IPS DF 6.9 (cell line): ENCODE data around the gene MSANTD1.

ENCODE experiments used
- DNase-seq: peaks from one replicate; pipeline ENCODE4 v3.0.0-alpha.2; 2013; ENCODE audit warnings: low read depth, low spot score
- H3K27ac ChIP-seq: one replicate; pipeline ENCODE4 v1.5.1; 2013; ENCODE audit warnings: low read length, control low read depth
- H3K27me3 ChIP-seq: 2 replicates; pipeline ENCODE4 v1.6.1; 2013; ENCODE audit warnings: mild to moderate bottlenecking, low read length; ENCODE audit not compliant: control insufficient read depth, insufficient read depth
- H3K36me3 ChIP-seq: 2 replicates; pipeline ENCODE4 v1.6.1; 2013; ENCODE audit warnings: low read length; ENCODE audit not compliant: control insufficient read depth, insufficient read depth
- H3K4me1 ChIP-seq: 2 replicates; pipeline ENCODE4 v1.6.1; 2013; ENCODE audit warnings: low read length; ENCODE audit not compliant: control insufficient read depth, insufficient read depth
- H3K4me3 ChIP-seq: 2 replicates; pipeline ENCODE4 v1.5.1; 2013; ENCODE audit warnings: mild to moderate bottlenecking, low read length
- H3K9me3 ChIP-seq: 2 replicates; pipeline ENCODE4 v1.6.1; 2013; ENCODE audit warnings: low read length, inconsistent platforms; ENCODE audit not compliant: control insufficient read depth, insufficient read depth
- WGBS: extraction: QIAGEN DNeasy Blood & Tissue Kit; methylation state at CpG from one replicate; pipeline ENCODE4 v1.1.7; 2013; ENCODE audit warnings: mixed read lengths, missing lambda C conversion rate; ENCODE audit not compliant: insufficient read length, insufficient coverage; 5-methylcytosine and 5-hydroxymethylcytosine counted together

Gene MSANTD1

DNA sequence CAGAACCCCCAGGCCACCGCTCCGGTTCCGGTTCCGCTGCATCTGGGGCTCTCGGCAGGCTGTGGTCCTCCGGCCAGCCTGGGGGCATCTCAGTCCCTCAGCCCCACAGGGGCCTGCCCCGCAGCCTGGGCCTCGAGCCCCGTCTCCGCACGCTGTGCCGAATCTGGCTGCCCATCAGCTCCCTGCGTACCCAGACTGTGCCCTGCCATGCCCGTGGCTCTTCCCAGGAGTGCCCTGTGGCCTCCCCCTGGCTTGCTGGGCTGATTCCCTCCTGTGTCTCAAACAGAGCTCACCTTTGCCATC lies 830 bp upstream of the MSANTD1 start:
- no peak for DNase-seq
- H3K9me3 ChIP-seq = no peaks in the 10 kb centered on the region
- no peak overlapping the region for H3K27ac ChIP-seq
- WGBS = no CpG with 5 or more reads among the region's 14 CpGs
- H3K4me1 ChIP-seq = peaks cover 4% of the 10 kb centered on the region
- no peak overlapping the region for H3K4me3 ChIP-seq
- no peaks in the 10 kb centered on the region; the same call in 1 of the 2 replicates for H3K36me3 ChIP-seq
- no peaks in the 10 kb centered on the region for H3K27me3 ChIP-seq

DNA sequence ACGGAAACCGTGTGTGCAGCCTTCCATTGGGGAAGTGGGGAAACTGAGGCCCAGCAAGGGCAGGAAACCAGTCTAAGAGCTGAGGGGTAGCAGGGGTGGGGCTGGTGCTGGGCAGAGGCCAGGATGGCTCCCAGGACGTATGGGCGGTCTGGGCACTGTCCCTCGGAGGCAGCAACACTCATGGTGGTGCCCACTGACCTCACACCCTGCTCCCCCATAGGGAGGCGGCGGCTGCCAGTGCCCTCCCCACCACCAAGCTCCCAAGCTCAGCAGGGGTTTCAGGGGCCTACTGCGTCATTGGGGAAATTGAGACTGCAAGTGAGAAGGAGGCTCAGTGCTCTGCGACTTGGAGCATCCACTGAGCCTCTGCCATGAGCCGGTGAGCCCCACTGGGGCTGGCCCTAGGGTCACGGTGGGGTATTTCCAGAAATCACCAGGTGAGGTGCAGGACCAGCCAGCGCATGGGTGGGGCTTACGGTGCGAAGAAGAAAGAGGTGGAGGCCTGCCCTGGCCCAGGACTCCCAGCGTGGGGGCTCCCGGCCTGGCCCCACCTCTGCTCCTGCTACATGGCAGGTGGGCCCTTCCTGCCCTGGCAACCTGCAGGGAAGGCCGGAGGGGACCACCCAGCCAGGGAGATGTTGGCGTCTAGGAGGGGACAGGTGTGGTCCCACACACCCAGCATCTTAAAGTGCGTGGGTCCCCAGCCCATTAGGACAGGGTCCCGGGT lies 915 bp downstream of the MSANTD1 start:
- peaks cover 4% of the 10 kb centered on the region for H3K4me1 ChIP-seq
- no peak for DNase-seq
- H3K36me3 ChIP-seq = no peaks in the 10 kb centered on the region; the same call in 1 of the 2 replicates
- WGBS = no CpG with 5 or more reads among the region's 20 CpGs
- no peaks in the 10 kb centered on the region for H3K27me3 ChIP-seq
- H3K9me3 ChIP-seq = no peaks in the 10 kb centered on the region
- no peak overlapping the region for H3K4me3 ChIP-seq
- H3K27ac ChIP-seq = no peak overlapping the region

DNA sequence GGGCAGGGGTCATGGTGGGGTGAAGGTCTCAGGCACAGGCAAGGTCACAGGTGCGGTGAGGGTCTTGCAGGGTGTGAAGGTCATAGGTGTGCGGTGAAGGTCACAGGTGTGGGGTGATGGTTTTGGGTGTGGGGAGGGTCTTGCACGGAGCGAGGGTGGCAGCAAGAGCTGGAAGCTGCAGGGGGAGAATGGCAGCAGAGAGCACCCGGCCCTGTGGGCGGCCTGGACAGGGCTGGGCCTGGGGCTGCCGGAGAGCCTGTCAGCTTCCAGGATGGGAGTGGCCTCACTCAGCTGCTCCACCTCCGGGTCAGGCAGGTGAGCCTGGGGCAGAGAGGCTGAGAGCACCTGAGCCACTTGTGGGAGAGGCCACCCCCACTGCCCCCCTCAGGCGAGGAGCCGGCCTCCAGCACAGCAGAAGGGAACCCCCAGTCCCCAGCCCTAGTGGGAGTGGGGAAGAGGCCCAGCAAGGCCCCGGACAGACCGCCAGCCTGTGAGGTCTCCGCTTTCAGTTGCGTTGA lies 1.5 kb downstream of the MSANTD1 start:
- no peak overlapping the region for H3K4me3 ChIP-seq
- no peak overlapping the region for H3K27ac ChIP-seq
- DNase-seq = no peak
- H3K27me3 ChIP-seq = no peaks in the 10 kb centered on the region
- H3K36me3 ChIP-seq = no peaks in the 10 kb centered on the region; the same call in 1 of the 2 replicates
- peaks cover 4% of the 10 kb centered on the region for H3K4me1 ChIP-seq
- no CpG with 5 or more reads among the region's 14 CpGs for WGBS
- no peaks in the 10 kb centered on the region for H3K9me3 ChIP-seq

DNA sequence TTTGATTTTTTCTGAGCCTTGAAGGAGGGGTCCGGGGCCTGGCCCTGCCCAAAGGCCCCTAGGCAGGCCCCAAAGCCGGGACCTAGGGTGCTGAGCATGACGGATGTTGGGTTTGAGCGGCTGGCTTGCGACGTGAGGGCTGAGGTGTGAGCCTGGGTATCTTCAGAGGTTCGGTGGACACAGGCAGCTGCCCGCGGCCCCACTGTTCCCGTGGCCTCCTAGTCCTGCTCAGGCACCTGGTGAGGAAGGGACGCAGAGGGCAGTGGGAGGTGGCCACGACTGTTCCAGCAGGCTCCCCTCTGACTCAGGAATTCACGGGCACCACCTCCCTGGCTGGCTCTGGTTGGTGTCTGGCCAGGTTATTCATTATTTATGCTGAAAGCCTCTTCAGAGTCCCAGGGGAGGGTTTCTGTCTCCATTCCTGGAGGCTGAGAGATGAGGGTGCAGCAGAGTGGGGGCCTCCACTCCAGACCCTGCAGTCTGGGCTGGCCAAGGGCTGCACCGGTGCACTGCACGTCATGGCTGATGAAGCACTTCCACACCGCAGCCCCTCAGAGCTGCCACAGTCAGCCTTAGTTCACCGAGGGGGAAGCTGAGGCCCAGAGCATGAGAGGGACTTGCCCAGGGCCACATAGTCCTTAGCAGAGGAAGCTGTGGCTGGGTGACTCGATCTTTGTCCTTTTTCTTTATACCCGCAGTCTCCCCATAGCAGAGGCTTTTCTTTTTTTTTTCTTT lies 2.2 kb downstream of the MSANTD1 start:
- no peak for DNase-seq
- H3K36me3 ChIP-seq = no peaks in the 10 kb centered on the region; the same call in 1 of the 2 replicates
- no CpG with 5 or more reads among the region's 19 CpGs for WGBS
- H3K9me3 ChIP-seq = no peaks in the 10 kb centered on the region
- no peak overlapping the region for H3K27ac ChIP-seq
- no peak overlapping the region for H3K4me3 ChIP-seq
- no peaks in the 10 kb centered on the region for H3K27me3 ChIP-seq
- H3K4me1 ChIP-seq = peaks cover 4% of the 10 kb centered on the region

DNA sequence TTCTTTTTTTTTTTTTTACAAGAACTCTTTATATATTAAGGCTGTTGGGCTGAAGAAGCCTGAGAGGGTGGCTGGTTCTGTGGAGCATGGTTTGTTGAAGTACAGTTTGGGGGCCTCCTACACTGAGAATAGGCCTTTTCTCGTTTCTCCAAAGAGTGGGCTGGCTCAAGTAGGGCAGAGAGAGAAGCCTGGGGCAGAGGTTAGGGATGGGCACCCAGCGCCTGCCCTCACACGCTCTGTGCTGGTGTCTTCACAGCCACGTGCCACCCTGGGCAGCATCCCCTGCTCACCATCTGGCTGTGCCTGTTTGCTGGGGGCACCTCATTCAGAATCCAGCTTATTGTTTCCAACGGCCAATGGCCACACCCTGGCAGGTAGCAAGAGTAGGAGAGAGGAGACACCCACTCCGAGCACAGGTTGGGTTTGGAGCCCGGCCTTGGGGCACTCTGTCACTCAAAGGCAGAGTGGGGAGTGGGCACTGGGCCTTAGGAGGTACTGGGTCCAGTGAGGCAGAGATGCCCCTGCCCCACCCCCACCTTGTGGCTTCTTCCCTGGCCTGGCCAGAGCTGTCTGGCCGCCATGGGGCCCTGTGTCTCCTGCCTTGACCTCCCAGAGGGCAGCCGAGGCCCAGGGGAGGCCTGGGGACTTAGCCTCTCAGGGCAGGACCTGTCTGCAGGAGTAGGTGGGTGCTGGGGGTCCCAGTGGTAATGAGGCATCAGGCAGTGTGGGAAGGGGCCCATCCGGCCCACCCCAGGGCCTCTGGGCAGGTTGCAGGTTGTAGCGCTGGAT lies 2.9 kb downstream of the MSANTD1 start:
- DNase-seq = no peak
- no CpG with 5 or more reads among the region's 11 CpGs for WGBS
- Histone ChIP-seq H3K27me3 (no peaks in the 10 kb centered on the region), H3K4me1 (peaks cover 4% of the 10 kb centered on the region), H3K9me3 (no peaks in the 10 kb centered on the region), H3K36me3 (no peaks in the 10 kb centered on the region), H3K4me3 (no peak overlapping the region), H3K27ac (no peak overlapping the region)

DNA sequence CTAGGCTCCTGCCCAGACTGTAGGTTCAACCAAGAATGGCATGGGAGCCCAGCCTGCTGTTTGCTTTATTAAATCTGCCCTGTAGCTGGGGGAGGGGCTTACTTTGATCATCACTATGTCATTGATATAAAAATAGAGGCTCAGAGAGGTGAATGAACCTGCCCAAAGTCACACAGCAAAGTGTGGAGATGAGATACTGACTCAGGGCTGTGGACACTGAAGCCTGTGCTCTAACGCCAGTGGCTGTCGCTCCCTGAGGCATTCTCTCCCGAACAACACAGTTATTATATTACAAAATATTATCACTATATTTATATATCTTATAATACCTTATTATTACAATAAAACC lies 3.5 kb downstream of the MSANTD1 start:
- peaks cover 4% of the 10 kb centered on the region for H3K4me1 ChIP-seq
- no peak overlapping the region for H3K27ac ChIP-seq
- H3K27me3 ChIP-seq = no peaks in the 10 kb centered on the region
- no CpG with 5 or more reads among the region's 3 CpGs for WGBS
- H3K4me3 ChIP-seq = no peak overlapping the region
- no peak for DNase-seq
- H3K36me3 ChIP-seq = no peaks in the 10 kb centered on the region
- no peaks in the 10 kb centered on the region for H3K9me3 ChIP-seq

DNA sequence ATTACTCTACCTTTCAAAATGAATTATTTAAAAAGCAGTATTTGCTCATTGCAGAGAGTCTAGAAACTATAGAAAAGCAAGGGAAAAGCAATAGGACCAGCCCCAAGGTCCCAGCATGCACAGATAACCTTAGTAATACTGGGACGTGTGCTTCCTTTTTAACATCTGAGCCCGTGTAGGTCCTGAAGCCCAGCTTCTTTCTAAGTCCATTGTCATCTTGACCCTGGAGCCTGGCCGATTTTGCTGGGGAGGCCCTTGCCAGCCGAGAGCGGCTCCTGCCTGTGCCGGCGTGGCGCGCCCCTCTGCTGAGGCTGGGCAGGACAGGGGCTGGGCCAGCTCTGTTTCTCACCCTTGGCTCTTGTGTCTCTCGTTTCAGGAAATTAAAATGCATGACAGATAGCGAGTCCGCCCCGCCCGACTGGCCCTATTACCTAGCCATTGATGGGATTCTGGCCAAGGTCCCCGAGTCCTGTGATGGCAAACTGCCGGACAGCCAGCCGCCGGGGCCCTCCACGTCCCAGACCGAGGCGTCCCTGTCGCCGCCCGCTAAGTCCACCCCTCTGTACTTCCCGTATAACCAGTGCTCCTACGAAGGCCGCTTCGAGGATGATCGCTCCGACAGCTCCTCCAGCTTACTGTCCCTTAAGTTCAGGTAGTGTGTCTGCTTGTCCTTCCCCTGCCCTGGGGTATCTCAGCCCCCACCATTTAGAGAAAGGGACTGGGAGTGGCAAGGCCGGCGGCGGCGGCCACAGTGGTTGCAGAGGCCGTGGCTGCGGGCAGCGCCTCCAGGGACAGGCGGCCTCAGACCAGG lies 4.1 kb downstream of the MSANTD1 start:
- Histone ChIP-seq H3K4me3 (no peak overlapping the region), H3K4me1 (peaks cover 4% of the 10 kb centered on the region), H3K27ac (no peak overlapping the region), H3K36me3 (no peaks in the 10 kb centered on the region), H3K9me3 (no peaks in the 10 kb centered on the region), H3K27me3 (no peaks in the 10 kb centered on the region)
- no CpG with 5 or more reads among the region's 38 CpGs for WGBS
- DNase-seq = no peak

DNA sequence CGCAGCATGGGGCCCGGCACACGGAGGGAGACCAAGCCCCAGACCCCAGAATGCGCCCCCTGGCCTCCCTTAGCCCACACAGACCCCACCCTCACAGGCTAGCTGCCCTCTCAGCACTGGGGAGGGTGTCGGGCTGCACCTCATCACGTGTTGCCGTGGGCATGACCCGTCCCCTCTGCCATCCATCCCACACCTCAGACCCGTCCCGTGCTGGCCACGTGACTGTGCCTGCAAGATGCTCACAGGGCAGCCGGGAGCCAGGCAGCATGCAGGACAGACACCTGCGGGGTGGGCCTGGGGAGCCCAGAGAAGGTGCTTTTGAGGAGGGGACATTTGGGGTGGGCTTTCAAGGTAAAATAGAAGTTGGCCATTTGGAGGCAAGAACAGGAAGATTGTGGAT lies 4.8 kb downstream of the MSANTD1 start:
- no peak for DNase-seq
- WGBS = no CpG with 5 or more reads among the region's 13 CpGs

DNA sequence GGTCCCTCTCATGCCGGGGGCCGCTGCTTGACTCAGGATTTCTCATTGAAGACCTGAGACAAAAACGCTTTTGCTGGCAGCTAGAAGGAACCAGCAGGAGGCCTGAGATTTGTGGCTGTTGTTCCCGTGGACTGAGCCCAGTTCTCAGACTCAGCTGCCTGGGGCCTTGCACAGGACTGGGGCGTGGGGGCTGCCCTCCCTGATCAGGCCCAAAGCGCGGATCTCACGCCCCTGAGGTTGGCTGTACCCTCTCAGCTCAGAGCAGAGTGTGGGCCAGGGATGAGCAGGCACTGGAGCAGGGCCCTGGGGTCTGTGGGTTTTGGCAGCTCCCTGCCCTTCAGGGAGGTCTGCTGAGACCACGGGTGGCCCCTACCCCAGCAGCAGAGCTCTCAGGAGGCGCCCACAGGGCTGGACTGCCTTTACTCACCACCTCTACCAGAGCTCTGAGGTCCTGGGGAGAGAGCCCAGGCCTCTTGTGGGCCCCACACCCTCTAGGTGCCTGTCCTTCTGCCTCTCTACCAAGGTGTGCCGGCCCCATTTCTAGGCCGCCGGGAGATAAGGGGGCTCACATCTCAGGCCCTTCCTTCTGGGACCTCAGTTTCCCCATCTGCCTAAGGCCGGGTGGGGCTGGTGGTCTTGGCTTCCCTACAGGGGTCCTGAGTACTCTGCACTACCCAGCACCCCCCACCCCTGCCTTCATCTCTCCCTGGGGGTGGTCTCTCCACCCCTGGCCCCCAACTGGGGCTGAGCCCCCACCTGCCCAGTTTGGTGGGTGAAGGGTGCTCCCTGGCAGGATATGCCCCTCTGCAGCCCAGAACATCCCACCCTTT lies 5.6 kb downstream of the MSANTD1 start:
- no peak for DNase-seq
- no peak overlapping the region for H3K4me3 ChIP-seq
- peaks cover 2% of the 10 kb centered on the region for H3K4me1 ChIP-seq
- H3K27me3 ChIP-seq = no peaks in the 10 kb centered on the region
- H3K27ac ChIP-seq = no peak overlapping the region
- H3K9me3 ChIP-seq = no peaks in the 10 kb centered on the region
- no peaks in the 10 kb centered on the region for H3K36me3 ChIP-seq
- no CpG with 5 or more reads among the region's 14 CpGs for WGBS

More for the DNA sequence above, 4.8 kb downstream of the MSANTD1 start:
- Histone ChIP-seq H3K27ac (no peak overlapping the region), H3K4me1 (peaks cover 4% of the 10 kb centered on the region), H3K27me3 (no peaks in the 10 kb centered on the region), H3K36me3 (no peaks in the 10 kb centered on the region), H3K4me3 (no peak overlapping the region), H3K9me3 (no peaks in the 10 kb centered on the region)
